B cell (primary cell): ENCODE results near the gene SCN11A. TPM values are rescaled to one million over a fixed set of nuclear protein-coding genes. Genes with fewer than 3 reads are reported as not detected.

Experiments used
- ATAC-seq: fragments of 200-7000 bp; cut with Tn5 transposase; one replicate; pipeline ENCODE4 v1.10.0; 2021; ENCODE audit warnings: low read depth, mild to moderate bottlenecking, moderate number of reproducible peaks, moderate library complexity
- CTCF ChIA-PET: fragments of 350-600 bp; sonication (Branson Sonifier 250); formaldehyde crosslinking; loops from one replicate; lab custom pipeline; 2021; ENCODE audit warnings: antibody characterized with exemption, inconsistent platforms; lab: Charles Lee
- POLR2A ChIA-PET: fragments of 350-600 bp; sonication (Branson Sonifier 250); formaldehyde crosslinking; loops from one replicate; lab custom pipeline; 2021; ENCODE audit warnings: antibody characterized with exemption; lab: Charles Lee
- DNase-seq: peaks from one replicate; pipeline ENCODE4 v3.0.0; 2013
- H2AFZ ChIP-seq: 2 replicates; pipeline ENCODE4 v1.6.1; 2012; ENCODE audit warnings: mild to moderate bottlenecking, low read depth, low read length; ENCODE audit not compliant: insufficient read depth, poor library complexity, severe bottlenecking
- H3K27ac ChIP-seq, 2 donors: 1 replicate in 1 of 2; 2 replicates in 1 of 2; pipeline ENCODE4 v1.5.1; 2012 to 2013; ENCODE audit warnings: low read length in 2 of 2, mild to moderate bottlenecking in 2 of 2, moderate library complexity in 1 of 2
- H3K27me3 ChIP-seq, 4 experiments: fragments of 200-600 bp in 1 of 4; sonication (generic) in 1 of 4; replicated peaks in 1 of 4; 1 replicate in 2 of 4; 2 replicates in 2 of 4; pipeline versions ENCODE4 v1.6.1 to v1.7.0; 2013 to 2016; ENCODE audit warnings: low read length in 3 of 4, mild to moderate bottlenecking in 2 of 4, mixed read lengths in 1 of 4, moderate library complexity in 1 of 4; ENCODE audit not compliant: insufficient read depth in 4 of 4, control insufficient read depth in 3 of 4; ENCODE audit errors: control extremely low read depth in 1 of 4
- H3K36me3 ChIP-seq, 2 experiments: replicated peaks in 1 of 2; 1 replicate in 1 of 2; 2 replicates in 1 of 2; pipeline versions ENCODE4 v1.6.1 to v1.7.1; 2013; ENCODE audit warnings: low read length in 1 of 2; ENCODE audit not compliant: insufficient read depth in 2 of 2, control insufficient read depth in 1 of 2; ENCODE audit errors: control extremely low read depth in 1 of 2, extremely low read depth in 1 of 2
- H3K4me1 ChIP-seq, 2 donors: fragments of 200-600 bp in 1 of 2; sonication (generic) in 1 of 2; 1 replicate in 1 of 2; 2 replicates in 1 of 2; pipeline versions ENCODE4 v1.5.1 to v1.6.1; 2013 to 2017; ENCODE audit warnings: low read length in 2 of 2; ENCODE audit not compliant: control insufficient read depth in 2 of 2, insufficient read depth in 2 of 2
- H3K4me2 ChIP-seq: replicated peaks from 2 replicates; pipeline ENCODE3; 2012; ENCODE audit warnings: mild to moderate bottlenecking, low read depth, low read length; ENCODE audit not compliant: poor library complexity, severe bottlenecking
- H3K4me3 ChIP-seq, 5 experiments: fragments of 200-600 bp in 1 of 5; sonication (generic) in 1 of 5; 1 replicate in 3 of 5; 2 replicates in 2 of 5; pipeline versions ENCODE4 v1.5.1 to v1.7.0; 2011 to 2016; ENCODE audit warnings: low read length in 4 of 5, mild to moderate bottlenecking in 4 of 5, low read depth in 2 of 5, control low read depth in 1 of 5, moderate library complexity in 1 of 5; ENCODE audit not compliant: insufficient read depth in 1 of 5; ENCODE audit errors: control extremely low read depth in 1 of 5, extremely low read depth in 1 of 5
- H3K79me2 ChIP-seq: fragments of 200-600 bp; sonication (generic); one replicate; pipeline ENCODE4 v1.6.0; 2016; ENCODE audit warnings: low read length; ENCODE audit not compliant: control insufficient read depth, insufficient read depth
- H3K9ac ChIP-seq: fragments of 200-600 bp; sonication (generic); 2 replicates; pipeline ENCODE4 v1.6.1; 2017; ENCODE audit warnings: mild to moderate bottlenecking, low read length, moderate library complexity
- H3K9me3 ChIP-seq, 3 donors: one replicate each; pipeline versions ENCODE4 v1.6.1 to v1.7.1; 2013; ENCODE audit warnings: low read length in 2 of 3; ENCODE audit not compliant: control insufficient read depth in 2 of 3, insufficient read depth in 1 of 3; ENCODE audit errors: control extremely low read depth in 1 of 3
- H4K20me1 ChIP-seq: 2 replicates; pipeline ENCODE4 v1.6.0; 2012; ENCODE audit warnings: mild to moderate bottlenecking, low read length; ENCODE audit not compliant: insufficient read depth, control insufficient read depth, poor library complexity, severe bottlenecking
- H3K27ac Mint-ChIP-seq: one replicate; pipeline ENCODE4 v1.8.0; 2021; ENCODE audit warnings: mixed read lengths
- H3K27me3 Mint-ChIP-seq: one replicate; pipeline ENCODE4 v1.8.0; 2021; ENCODE audit warnings: mixed read lengths
- H3K4me1 Mint-ChIP-seq: one replicate; pipeline ENCODE4 v1.8.0; 2021; ENCODE audit warnings: mixed read lengths
- H3K4me3 Mint-ChIP-seq: one replicate; pipeline ENCODE4 v1.8.0; 2021; ENCODE audit warnings: mixed read lengths
- H3K9me3 Mint-ChIP-seq: one replicate; pipeline ENCODE4 v1.8.0; 2022; ENCODE audit warnings: mixed read lengths; ENCODE audit not compliant: insufficient read depth
- EZH2 ChIP-seq: IDR thresholded peaks from 2 replicates; pipeline ENCODE4 v1.6.1; 2012; ENCODE audit warnings: borderline replicate concordance, low read depth, mild to moderate bottlenecking, moderate library complexity, low read length; ENCODE audit not compliant: insufficient read depth, poor library complexity, severe bottlenecking
- WGBS: methylation state at CpG from one replicate; pipeline ENCODE4 v1.1.5; 2013; ENCODE audit warnings: missing lambda C conversion rate; ENCODE audit not compliant: insufficient coverage; 5-methylcytosine and 5-hydroxymethylcytosine counted together
- intact Hi-C: fragments of 100-400 bp; cut with micrococcal nuclease; formaldehyde crosslinking; loops from one replicate; pipeline ENCODE4 v1.10.0; 2022
- polyA plus RNA-seq: library from polyadenylated mRNA; depleted of rRNA; stranded (reverse); fragments of >200 nt; gene quantifications from 2 replicates; pipeline ENCODE4 v1.2.3, GENCODE V29; 2012
- total RNA-seq, 2 donors: library from RNA; stranded (reverse); fragments of 120-200 nt in 1 of 2; gene quantifications; 1 replicate in 1 of 2; 2 replicates in 1 of 2; pipeline versions ENCODE4 v1.2.3 to v1.2.4, GENCODE V29; 2013 to 2022
- TF ChIP-seq, protein P1 (sequence below): fragments of 200-600 bp; IDR thresholded peaks from one replicate; pipeline ENCODE4 v1.8.0; 2022; ENCODE audit warnings: antibody characterized with exemption, mild to moderate bottlenecking

SCN11A gene
- total and polyA plus RNA-seq, 2 donors (not counting 1 experiment from before 2014, with no cell fraction given), result 0.07 to 0.25 TPM

DNA sequence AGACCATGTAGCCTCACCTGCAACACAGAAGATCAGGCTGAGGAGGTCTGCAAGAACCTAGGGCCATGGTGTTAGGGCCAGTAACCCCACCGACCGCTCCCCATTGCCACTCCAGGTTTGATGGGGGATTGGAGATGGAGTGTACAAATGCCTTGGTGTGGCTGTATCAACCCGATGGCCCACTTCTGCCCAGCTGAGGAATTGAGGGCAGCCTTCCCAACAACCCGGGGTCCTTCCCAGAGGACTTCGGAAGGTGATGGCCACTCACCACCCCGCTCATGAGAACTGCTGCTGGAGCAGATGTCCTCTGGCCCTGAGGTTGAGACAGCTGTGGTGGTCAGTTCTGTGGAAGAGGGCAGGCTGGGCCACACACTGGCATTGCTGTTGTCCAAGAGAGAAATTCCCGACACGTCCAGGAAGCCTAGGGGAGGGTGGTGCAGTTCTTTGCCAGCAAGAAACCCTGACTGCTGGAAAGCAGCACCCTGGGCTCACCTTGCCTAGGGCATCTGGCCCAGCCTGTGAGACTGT, 46.8 kb upstream of the SCN11A start:
- no peaks in the 10 kb centered on the region for H3K9me3 ChIP-seq
- TF ChIP-seq, protein P1, sequence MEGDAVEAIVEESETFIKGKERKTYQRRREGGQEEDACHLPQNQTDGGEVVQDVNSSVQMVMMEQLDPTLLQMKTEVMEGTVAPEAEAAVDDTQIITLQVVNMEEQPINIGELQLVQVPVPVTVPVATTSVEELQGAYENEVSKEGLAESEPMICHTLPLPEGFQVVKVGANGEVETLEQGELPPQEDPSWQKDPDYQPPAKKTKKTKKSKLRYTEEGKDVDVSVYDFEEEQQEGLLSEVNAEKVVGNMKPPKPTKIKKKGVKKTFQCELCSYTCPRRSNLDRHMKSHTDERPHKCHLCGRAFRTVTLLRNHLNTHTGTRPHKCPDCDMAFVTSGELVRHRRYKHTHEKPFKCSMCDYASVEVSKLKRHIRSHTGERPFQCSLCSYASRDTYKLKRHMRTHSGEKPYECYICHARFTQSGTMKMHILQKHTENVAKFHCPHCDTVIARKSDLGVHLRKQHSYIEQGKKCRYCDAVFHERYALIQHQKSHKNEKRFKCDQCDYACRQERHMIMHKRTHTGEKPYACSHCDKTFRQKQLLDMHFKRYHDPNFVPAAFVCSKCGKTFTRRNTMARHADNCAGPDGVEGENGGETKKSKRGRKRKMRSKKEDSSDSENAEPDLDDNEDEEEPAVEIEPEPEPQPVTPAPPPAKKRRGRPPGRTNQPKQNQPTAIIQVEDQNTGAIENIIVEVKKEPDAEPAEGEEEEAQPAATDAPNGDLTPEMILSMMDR, result no peak
- no peak for TF ChIP-seq EZH2
- no peak overlapping the region for H3K27ac ChIP-seq
- H3K27me3 ChIP-seq, result no peaks in the 10 kb centered on the region
- H2AFZ ChIP-seq, result no peak overlapping the region
- intact Hi-C loops, result no loop called here
- peaks cover 36% of the 10 kb centered on the region for H4K20me1 ChIP-seq
- H3K4me1 ChIP-seq, result peaks cover 0 to 14% of the 10 kb centered on the region in 2 donors
- DNase-seq (no peak), ATAC-seq (no peak)
- Mint-ChIP-seq H3K4me1 (peaks cover 22% of the 10 kb centered on the region), H3K27ac (no peak overlapping the region), H3K27me3 (no peaks in the 10 kb centered on the region), H3K9me3 (no peaks in the 10 kb centered on the region), H3K4me3 (no peak overlapping the region)
- POLR2A ChIA-PET, result no interaction called here
- WGBS, result 99% methylated on average over 6 of the region's 8 CpGs
- CTCF ChIA-PET, result interaction anchor here (1.2 to 1.6 kb wide), 3 partner anchors 68 to 92 kb away, joined by 3 to 4 read pairs (median 3); no protein-coding TSS in a partner anchor
- peaks cover 13% of the 10 kb centered on the region for H3K79me2 ChIP-seq
- H3K9ac ChIP-seq, result no peak overlapping the region
- H3K4me3 ChIP-seq, result no peak overlapping the region
- H3K4me2 ChIP-seq, result no peak overlapping the region
- H3K36me3 ChIP-seq, result peaks cover 0 to 74% of the 10 kb centered on the region in 2 experiments

DNA sequence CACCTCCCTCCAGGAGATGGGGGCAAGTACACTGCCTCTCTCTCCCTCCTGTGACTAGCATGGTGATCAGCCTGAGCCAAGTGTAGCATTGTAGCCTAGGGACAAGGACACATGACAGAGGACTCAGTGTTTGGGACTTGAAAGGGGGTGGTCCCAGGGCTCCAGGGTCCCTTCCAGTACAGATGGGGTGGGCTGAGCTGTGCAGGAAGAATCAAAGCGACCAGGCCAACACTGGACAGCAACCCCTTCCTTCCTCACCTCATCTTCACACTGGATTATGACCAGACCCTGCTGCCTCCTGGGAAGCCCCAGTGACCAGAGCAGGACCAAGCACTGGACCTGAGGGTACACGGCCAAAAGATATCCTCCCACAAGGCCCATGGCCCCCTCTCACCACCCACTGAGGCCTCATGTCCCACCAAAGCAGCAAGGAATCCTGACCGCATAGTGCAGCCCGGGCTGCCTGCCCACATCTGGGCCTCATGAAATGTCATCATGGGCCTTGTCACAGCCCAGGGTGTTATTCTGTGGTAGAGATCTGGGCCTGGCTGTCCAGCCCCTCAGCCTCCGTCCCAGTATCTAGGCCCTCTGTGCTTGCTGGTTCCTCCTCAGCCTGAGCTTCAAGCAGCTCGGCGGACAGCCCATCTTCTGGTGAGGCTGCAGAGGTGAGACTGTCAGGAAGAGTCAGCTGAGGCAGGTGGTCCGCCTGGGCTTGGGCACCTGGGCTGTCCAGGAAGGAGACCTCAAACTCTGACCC, 46.1 kb upstream of the SCN11A start:
- H3K27ac ChIP-seq, result no peak overlapping the region
- ChIA-PET POLR2A (no interaction called here), CTCF (interaction anchor here (1.2 to 1.3 kb wide), 3 partner anchors 68 to 190 kb away, joined by 3 read pairs; no protein-coding TSS in a partner anchor)
- 96% methylated on average over 8 of the region's 8 CpGs for WGBS
- Mint-ChIP-seq H3K4me1 (peaks cover 16% of the 10 kb centered on the region), H3K9me3 (no peaks in the 10 kb centered on the region), H3K27ac (peak overlapping the region; percentile 50), H3K27me3 (no peaks in the 10 kb centered on the region), H3K4me3 (no peak overlapping the region)
- no peak overlapping the region for H3K4me2 ChIP-seq
- H3K9me3 ChIP-seq, result no peaks in the 10 kb centered on the region
- TF ChIP-seq, protein P1, result no peak
- TF ChIP-seq EZH2, result no peak
- ATAC-seq (no peak), DNase-seq (no peak)
- H4K20me1 ChIP-seq, result peaks cover 35% of the 10 kb centered on the region
- H3K9ac ChIP-seq, result no peak overlapping the region
- H3K79me2 ChIP-seq, result peaks cover 10% of the 10 kb centered on the region
- intact Hi-C loops, result no loop called here
- H3K4me1 ChIP-seq, result peaks cover 0 to 10% of the 10 kb centered on the region in 2 donors
- H3K4me3 ChIP-seq, result no peak overlapping the region
- H3K36me3 ChIP-seq, result peaks cover 0 to 75% of the 10 kb centered on the region in 2 experiments
- H3K27me3 ChIP-seq, result no peaks in the 10 kb centered on the region
- no peak overlapping the region for H2AFZ ChIP-seq
